ENCODE results near the gene FKRP. TPM values are rescaled to one million over a fixed set of nuclear protein-coding genes. Genes with fewer than 3 reads are reported as not detected.

Gene FKRP
- total RNA-seq, 1 experiment from 2014 or later, result 33.1 TPM

- TF ChIP-seq, protein P1, sequence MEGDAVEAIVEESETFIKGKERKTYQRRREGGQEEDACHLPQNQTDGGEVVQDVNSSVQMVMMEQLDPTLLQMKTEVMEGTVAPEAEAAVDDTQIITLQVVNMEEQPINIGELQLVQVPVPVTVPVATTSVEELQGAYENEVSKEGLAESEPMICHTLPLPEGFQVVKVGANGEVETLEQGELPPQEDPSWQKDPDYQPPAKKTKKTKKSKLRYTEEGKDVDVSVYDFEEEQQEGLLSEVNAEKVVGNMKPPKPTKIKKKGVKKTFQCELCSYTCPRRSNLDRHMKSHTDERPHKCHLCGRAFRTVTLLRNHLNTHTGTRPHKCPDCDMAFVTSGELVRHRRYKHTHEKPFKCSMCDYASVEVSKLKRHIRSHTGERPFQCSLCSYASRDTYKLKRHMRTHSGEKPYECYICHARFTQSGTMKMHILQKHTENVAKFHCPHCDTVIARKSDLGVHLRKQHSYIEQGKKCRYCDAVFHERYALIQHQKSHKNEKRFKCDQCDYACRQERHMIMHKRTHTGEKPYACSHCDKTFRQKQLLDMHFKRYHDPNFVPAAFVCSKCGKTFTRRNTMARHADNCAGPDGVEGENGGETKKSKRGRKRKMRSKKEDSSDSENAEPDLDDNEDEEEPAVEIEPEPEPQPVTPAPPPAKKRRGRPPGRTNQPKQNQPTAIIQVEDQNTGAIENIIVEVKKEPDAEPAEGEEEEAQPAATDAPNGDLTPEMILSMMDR (IDR thresholded peaks at IDR 0.05; ENCODE audit: insufficient read depth in 1 of 2, low read depth in 1 of 2, low read length in 1 of 2, severe bottlenecking in 1 of 2, unreplicated experiment in 1 of 2), result no peak
- no peak overlapping the region for H3K27ac Mint-ChIP-seq (ENCODE audit: unreplicated experiment)
- ChIA-PET CTCF (no interaction called here), POLR2A (no interaction called here)
- H3K9me3 Mint-ChIP-seq (ENCODE audit: unreplicated experiment), result no peaks in the 10 kb centered on the region
- no TSS peak for BruUV-seq (replicated peaks)
- H3K36me3 Mint-ChIP-seq (ENCODE audit: insufficient read depth, unreplicated experiment), result peaks cover 87% of the 10 kb centered on the region
- no peaks in the 10 kb centered on the region for H3K27me3 Mint-ChIP-seq (ENCODE audit: insufficient read depth, unreplicated experiment)
- Histone ChIP-seq H3K36me3 (ENCODE audit: control insufficient read depth, insufficient read depth, low read length) (peaks cover 9% of the 10 kb centered on the region), H3K27me3 (replicated peaks; ENCODE audit: control insufficient read depth, insufficient read depth, low read length) (no peaks in the 10 kb centered on the region), H3K4me1 (no peaks in the 10 kb centered on the region), H3K4me3 (ENCODE audit: low read depth, low read length) (no peak overlapping the region), H3K9me3 (no peaks in the 10 kb centered on the region)
- H3K4me1 Mint-ChIP-seq (ENCODE audit: low read depth, unreplicated experiment), result no peaks in the 10 kb centered on the region
- intact Hi-C loops (cut with micrococcal nuclease; ENCODE audit: unreplicated experiment), result no loop called here
- H3K4me3 Mint-ChIP-seq (ENCODE audit: unreplicated experiment), result no peak overlapping the region
- DNase-seq, result no peak
These were observed 12.7 kb upstream of the FKRP start for GRCh38 chr19:46732966-46733689.

GRCh38 chr19:46733690-46734292, 12.1 kb upstream of the FKRP start:
- DNase-seq, result no peak
- Mint-ChIP-seq H3K36me3 (ENCODE audit: insufficient read depth, unreplicated experiment) (peaks cover 86% of the 10 kb centered on the region), H3K9me3 (ENCODE audit: unreplicated experiment) (no peaks in the 10 kb centered on the region), H3K27me3 (ENCODE audit: insufficient read depth, unreplicated experiment) (no peaks in the 10 kb centered on the region), H3K27ac (ENCODE audit: unreplicated experiment) (peak overlapping the region; percentile 21), H3K4me3 (ENCODE audit: unreplicated experiment) (no peak overlapping the region), H3K4me1 (ENCODE audit: low read depth, unreplicated experiment) (no peaks in the 10 kb centered on the region)
- no peak overlapping the region for H3K4me3 ChIP-seq (ENCODE audit: low read depth, low read length)
- no peaks in the 10 kb centered on the region for H3K27me3 ChIP-seq (replicated peaks; ENCODE audit: control insufficient read depth, insufficient read depth, low read length)
- no peaks in the 10 kb centered on the region for H3K9me3 ChIP-seq
- ChIA-PET CTCF (no interaction called here), POLR2A (no interaction called here)
- peaks cover 9% of the 10 kb centered on the region for H3K36me3 ChIP-seq (ENCODE audit: control insufficient read depth, insufficient read depth, low read length)
- BruUV-seq (replicated peaks), result TSS peak; percentile 4
- intact Hi-C loops (cut with micrococcal nuclease; ENCODE audit: unreplicated experiment), result no loop called here
- TF ChIP-seq, protein P1 (IDR thresholded peaks at IDR 0.05; ENCODE audit: insufficient read depth in 1 of 2, low read depth in 1 of 2, low read length in 1 of 2, severe bottlenecking in 1 of 2, unreplicated experiment in 1 of 2), result no peak
- H3K4me1 ChIP-seq, result no peaks in the 10 kb centered on the region

DNA sequence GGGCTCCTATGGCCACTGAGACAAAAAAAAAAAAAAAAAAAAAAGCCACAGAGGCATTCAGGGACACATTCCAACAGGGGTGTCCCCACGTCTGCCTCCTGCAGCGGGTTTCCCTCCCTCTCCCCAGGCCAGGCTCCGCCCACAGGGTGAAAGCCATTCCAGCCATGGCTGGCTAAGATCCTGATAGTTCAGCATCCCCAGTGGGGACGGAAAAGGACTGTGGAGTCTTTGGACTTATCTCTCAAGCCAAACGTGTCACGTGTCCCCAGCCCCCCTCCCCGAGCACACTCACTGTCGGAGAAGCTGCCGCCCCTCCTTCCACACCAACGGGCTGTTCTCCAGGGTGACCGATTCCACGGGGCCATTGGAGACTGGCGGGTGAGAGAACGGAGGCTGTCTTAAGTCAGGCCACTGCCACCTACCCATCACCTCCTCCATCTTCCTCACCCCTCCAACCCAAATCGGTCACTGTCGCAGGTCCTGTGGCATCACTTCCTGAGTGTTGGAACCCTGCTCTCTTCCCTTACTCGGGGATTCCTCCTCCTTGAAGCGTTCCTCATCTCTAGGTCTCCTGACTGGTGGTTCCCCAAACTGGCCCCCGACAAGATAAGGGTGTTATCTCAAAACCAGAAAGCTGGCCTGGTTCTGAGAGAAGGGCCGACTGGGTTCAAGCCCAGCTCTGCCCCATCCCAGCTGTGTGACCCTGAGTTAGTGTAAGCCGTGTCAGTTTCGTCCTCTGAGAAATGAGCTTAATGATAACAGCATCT, 9.1 kb upstream of the FKRP start:
- Mint-ChIP-seq H3K4me1 (ENCODE audit: low read depth, unreplicated experiment) (peaks cover 10% of the 10 kb centered on the region), H3K36me3 (ENCODE audit: insufficient read depth, unreplicated experiment) (peaks cover 85% of the 10 kb centered on the region), H3K27me3 (ENCODE audit: insufficient read depth, unreplicated experiment) (no peaks in the 10 kb centered on the region), H3K9me3 (ENCODE audit: unreplicated experiment) (no peaks in the 10 kb centered on the region), H3K27ac (ENCODE audit: unreplicated experiment) (peak overlapping the region; percentile 8), H3K4me3 (ENCODE audit: unreplicated experiment) (no peak overlapping the region)
- ChIA-PET CTCF (interaction anchor here (0.9 kb wide), 1 partner anchor 22 kb away, joined by 7 read pairs; no protein-coding TSS in a partner anchor), POLR2A (no interaction called here)
- peak in 1 of 2 experiments; percentile 52 for DNase-seq
- H3K4me1 ChIP-seq, result no peaks in the 10 kb centered on the region
- intact Hi-C loops (cut with micrococcal nuclease; ENCODE audit: unreplicated experiment), result no loop called here
- H3K27me3 ChIP-seq (replicated peaks; ENCODE audit: control insufficient read depth, insufficient read depth, low read length), result no peaks in the 10 kb centered on the region
- no peaks in the 10 kb centered on the region for H3K9me3 ChIP-seq
- peaks cover 10% of the 10 kb centered on the region for H3K36me3 ChIP-seq (ENCODE audit: control insufficient read depth, insufficient read depth, low read length)
- TF ChIP-seq, protein P1 (IDR thresholded peaks at IDR 0.05; ENCODE audit: insufficient read depth in 1 of 2, low read depth in 1 of 2, low read length in 1 of 2, severe bottlenecking in 1 of 2, unreplicated experiment in 1 of 2), result no peak
- H3K4me3 ChIP-seq (ENCODE audit: low read depth, low read length), result no peak overlapping the region
- no TSS peak for BruUV-seq (replicated peaks)
